Stomach (tissue), 9 donors: ENCODE measurements around the gene TEX261. TPM values are rescaled to one million over a fixed set of nuclear protein-coding genes. Genes with fewer than 3 reads are reported as not detected.

Experiments
- DNase-seq, 2 donors: peaks; one replicate each; pipeline versions ENCODE4 v3.0.0 to v3.0.0-alpha.2; 2013 to 2019
- H3K27ac ChIP-seq, 5 donors: fragments of 200-600 bp in 4 of 5; sonication (generic) in 4 of 5; one replicate each; pipeline ENCODE4 v1.5.1; 2013 to 2019; ENCODE audit warnings: mild to moderate bottlenecking in 1 of 5, moderate library complexity in 1 of 5
- H3K27me3 ChIP-seq, 3 donors: fragments of 200-600 bp; sonication (generic); one replicate each; pipeline ENCODE4 v1.5.1; 2017 to 2019; ENCODE audit warnings: mixed run types in 1 of 3
- H3K36me3 ChIP-seq, 4 donors: fragments of 200-600 bp; sonication (generic); 1 replicate in 3 of 4; 2 replicates in 1 of 4; pipeline ENCODE4 v1.5.1; 2016 to 2019
- H3K4me1 ChIP-seq, 4 donors: fragments of 200-600 bp; sonication (generic); one replicate each; pipeline ENCODE4 v1.5.1; 2016 to 2019
- H3K4me3 ChIP-seq, 4 donors: fragments of 200-600 bp; sonication (generic) in 3 of 4; one replicate each; pipeline ENCODE4 v1.5.1; 2016 to 2019; ENCODE audit warnings: mild to moderate bottlenecking in 1 of 4
- H3K9me3 ChIP-seq, 4 donors: fragments of 200-600 bp; sonication (generic); one replicate each; pipeline ENCODE4 v1.5.1; 2016 to 2019
- EP300 ChIP-seq: sonication (generic); formaldehyde crosslinking; IDR thresholded peaks from one replicate; pipeline ENCODE4 v1.6.1; 2017; ENCODE audit warnings: antibody characterized with exemption
- POLR2A ChIP-seq, 4 donors: fragments of 450-650 bp; IDR thresholded peaks; one replicate each; pipeline ENCODE4 v1.6.1; 2016; ENCODE audit warnings: antibody characterized with exemption in 4 of 4, control low read depth in 2 of 4, mild to moderate bottlenecking in 1 of 4, moderate library complexity in 1 of 4
- POLR2AphosphoS5 ChIP-seq, 3 donors: sonication (generic); formaldehyde crosslinking; IDR thresholded peaks; one replicate each; pipeline ENCODE4 v1.6.1; 2016; ENCODE audit warnings: antibody characterized with exemption in 3 of 3
- WGBS, 5 donors: extraction: QIAGEN DNeasy Blood & Tissue Kit in 3 of 5; methylation state at CpG; one replicate each; pipeline versions ENCODE4 v1.1.5 to v1.1.7; 2013 to 2018; 5-methylcytosine and 5-hydroxymethylcytosine counted together
- intact Hi-C: fragments of 100-400 bp; cut with DNase I; formaldehyde crosslinking; loops from one replicate; pipeline ENCODE4 v1.15.1; 2023; ENCODE audit warnings: low total_unique reads
- polyA plus RNA-seq, 3 donors: library from polyadenylated mRNA; stranded (reverse); fragments of 200-250 nt; gene quantifications; one replicate each; pipeline ENCODE4 v1.2.3, GENCODE V29; 2013
- total RNA-seq, 5 donors: library from RNA; depleted of rRNA; stranded (reverse); fragments of >200 nt; gene quantifications; one replicate each; pipeline versions ENCODE4 v1.1.0 to v1.2.3, GENCODE V29; 2014 to 2016
- TF ChIP-seq, protein P1 (sequence below), 7 experiments: fragments of 450-650 bp in 4 of 7; fragments of 200-600 bp in 3 of 7; sonication (generic) in 3 of 7; IDR thresholded peaks; one replicate each; pipeline ENCODE4 v1.5.1; 2016 to 2019; ENCODE audit warnings: antibody characterized with exemption in 7 of 7, control low read depth in 2 of 7, mild to moderate bottlenecking in 1 of 7
- donor health status: healthy with polysubstance abuse.
- donor health status: Bipolar disorder and iron deficiency.
- donor health status: healthy.

The TEX261 gene
- total and polyA plus RNA-seq, 8 donors: 5.2 to 39.1 (median 17.5) TPM

- H3K27ac ChIP-seq: no peak overlapping the region
- intact Hi-C loops: no loop called here
- H3K27me3 ChIP-seq: peaks cover 0 to 62% (median 23%) of the 10 kb centered on the region in 3 donors
- peak overlapping the region; percentile 44 to 60 (median 52) for H3K4me3 ChIP-seq
- WGBS, 5 donors: 67 to 72% (median 69%) methylated on average over 14 of the region's 14 CpGs
- H3K36me3 ChIP-seq: no peaks in the 10 kb centered on the region
- no peaks in the 10 kb centered on the region for H3K9me3 ChIP-seq
- peaks cover 7 to 12% (median 10%) of the 10 kb centered on the region in 4 donors for H3K4me1 ChIP-seq
- TF ChIP-seq EP300 (no peak), POLR2A (IDR thresholded peaks at IDR 0.05) (no peak), POLR2AphosphoS5 (IDR thresholded peaks at IDR 0.05) (no peak)
- TF ChIP-seq, protein P1, sequence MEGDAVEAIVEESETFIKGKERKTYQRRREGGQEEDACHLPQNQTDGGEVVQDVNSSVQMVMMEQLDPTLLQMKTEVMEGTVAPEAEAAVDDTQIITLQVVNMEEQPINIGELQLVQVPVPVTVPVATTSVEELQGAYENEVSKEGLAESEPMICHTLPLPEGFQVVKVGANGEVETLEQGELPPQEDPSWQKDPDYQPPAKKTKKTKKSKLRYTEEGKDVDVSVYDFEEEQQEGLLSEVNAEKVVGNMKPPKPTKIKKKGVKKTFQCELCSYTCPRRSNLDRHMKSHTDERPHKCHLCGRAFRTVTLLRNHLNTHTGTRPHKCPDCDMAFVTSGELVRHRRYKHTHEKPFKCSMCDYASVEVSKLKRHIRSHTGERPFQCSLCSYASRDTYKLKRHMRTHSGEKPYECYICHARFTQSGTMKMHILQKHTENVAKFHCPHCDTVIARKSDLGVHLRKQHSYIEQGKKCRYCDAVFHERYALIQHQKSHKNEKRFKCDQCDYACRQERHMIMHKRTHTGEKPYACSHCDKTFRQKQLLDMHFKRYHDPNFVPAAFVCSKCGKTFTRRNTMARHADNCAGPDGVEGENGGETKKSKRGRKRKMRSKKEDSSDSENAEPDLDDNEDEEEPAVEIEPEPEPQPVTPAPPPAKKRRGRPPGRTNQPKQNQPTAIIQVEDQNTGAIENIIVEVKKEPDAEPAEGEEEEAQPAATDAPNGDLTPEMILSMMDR (IDR thresholded peaks at IDR 0.05): no peak
- DNase-seq: no peak
Measured at GRCh38 chr2:70965506-70965905, 29.2 kb downstream of the TEX261 start.

- Histone ChIP-seq H3K4me3 (peak overlapping the region; percentile 44 to 60 (median 52)), H3K27me3 (peaks cover 0 to 69% (median 23%) of the 10 kb centered on the region in 3 donors), H3K36me3 (no peaks in the 10 kb centered on the region), H3K27ac (no peak overlapping the region), H3K4me1 (peaks cover 7 to 12% (median 10%) of the 10 kb centered on the region in 4 donors), H3K9me3 (no peaks in the 10 kb centered on the region)
- TF ChIP-seq, protein P1 (IDR thresholded peaks at IDR 0.05): peak in 5 of 7 experiments; percentile 30 to 85 (median 61)
- no peak for TF ChIP-seq EP300
- peak in 1 of 3 donors; percentile 15 for TF ChIP-seq POLR2AphosphoS5 (IDR thresholded peaks at IDR 0.05)
- peak; percentile 75 to 87 for DNase-seq
- WGBS, 5 donors: 2 to 5% (median 3%) methylated on average over 38 to 59 of the region's 59 CpGs
- intact Hi-C loops: no loop called here
Measured at GRCh38 chr2:70964596-70965386, 29.9 kb downstream of the TEX261 start.

DNA sequence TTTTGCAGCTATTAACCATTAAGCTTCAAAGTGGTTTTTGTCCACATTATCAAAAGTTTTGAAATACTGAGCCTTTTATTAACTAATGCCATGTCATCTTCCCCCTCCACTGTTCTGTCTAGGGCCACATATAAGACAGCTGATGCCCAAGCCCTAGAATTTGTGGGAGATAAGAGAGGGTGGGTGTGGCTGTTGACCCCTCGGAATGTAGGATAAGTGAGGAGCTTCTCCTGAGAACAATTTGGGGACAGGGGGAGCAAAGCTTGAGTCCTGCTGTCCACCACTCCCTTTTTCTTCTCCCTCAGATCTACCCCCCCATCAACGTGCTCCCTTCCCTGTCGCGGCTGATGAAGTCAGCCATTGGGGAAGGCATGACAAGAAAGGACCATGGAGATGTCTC lies 30.5 kb downstream of the TEX261 start:
- TF ChIP-seq POLR2A (IDR thresholded peaks at IDR 0.05): no peak
- no peak for TF ChIP-seq POLR2AphosphoS5 (IDR thresholded peaks at IDR 0.05)
- TF ChIP-seq, protein P1 (IDR thresholded peaks at IDR 0.05): no peak
- TF ChIP-seq EP300: no peak
- DNase-seq: no peak

GRCh38 chr2:70962885-70963878 lies 31.5 kb downstream of the TEX261 start:
- intact Hi-C loops: no loop called here
- Histone ChIP-seq H3K4me3 (no peak overlapping the region), H3K36me3 (no peaks in the 10 kb centered on the region), H3K4me1 (peaks cover 7 to 12% (median 10%) of the 10 kb centered on the region in 4 donors), H3K27ac (no peak overlapping the region), H3K27me3 (peaks cover 0 to 79% (median 23%) of the 10 kb centered on the region in 3 donors), H3K9me3 (no peaks in the 10 kb centered on the region)
- WGBS, 5 donors: 57 to 73% (median 63%) methylated on average over 18 of the region's 18 CpGs
- TF ChIP-seq, protein P1 (IDR thresholded peaks at IDR 0.05): no peak
- TF ChIP-seq POLR2AphosphoS5 (IDR thresholded peaks at IDR 0.05) (no peak), POLR2A (IDR thresholded peaks at IDR 0.05) (no peak), EP300 (no peak)
- no peak for DNase-seq

More for the DNA sequence above, 30.5 kb downstream of the TEX261 start:
- Histone ChIP-seq H3K4me1 (peaks cover 7 to 12% (median 10%) of the 10 kb centered on the region in 4 donors), H3K27ac (no peak overlapping the region), H3K27me3 (peaks cover 0 to 75% (median 23%) of the 10 kb centered on the region in 3 donors), H3K4me3 (no peak overlapping the region), H3K36me3 (no peaks in the 10 kb centered on the region), H3K9me3 (no peaks in the 10 kb centered on the region)
- intact Hi-C loops: no loop called here
- WGBS, 5 donors: 55 to 71% (median 67%) methylated on average over 4 of the region's 4 CpGs
